NCI-H82 treated with DMSO at 0.1 percent for 48 hours (cell line): Measurements from ENCODE around the gene IER5.
"Not testable (repeated sequence)": the region's sequence is repeated elsewhere in the genome, so short reads cannot be mapped to it uniquely, and the experiment has no call there.

Experiments
- DNase-seq: peaks from one replicate; lab custom pipeline; 2025; ENCODE audit not compliant: unreplicated experiment; lab: John Stamatoyannopoulos, UW

Gene IER5

DNA sequence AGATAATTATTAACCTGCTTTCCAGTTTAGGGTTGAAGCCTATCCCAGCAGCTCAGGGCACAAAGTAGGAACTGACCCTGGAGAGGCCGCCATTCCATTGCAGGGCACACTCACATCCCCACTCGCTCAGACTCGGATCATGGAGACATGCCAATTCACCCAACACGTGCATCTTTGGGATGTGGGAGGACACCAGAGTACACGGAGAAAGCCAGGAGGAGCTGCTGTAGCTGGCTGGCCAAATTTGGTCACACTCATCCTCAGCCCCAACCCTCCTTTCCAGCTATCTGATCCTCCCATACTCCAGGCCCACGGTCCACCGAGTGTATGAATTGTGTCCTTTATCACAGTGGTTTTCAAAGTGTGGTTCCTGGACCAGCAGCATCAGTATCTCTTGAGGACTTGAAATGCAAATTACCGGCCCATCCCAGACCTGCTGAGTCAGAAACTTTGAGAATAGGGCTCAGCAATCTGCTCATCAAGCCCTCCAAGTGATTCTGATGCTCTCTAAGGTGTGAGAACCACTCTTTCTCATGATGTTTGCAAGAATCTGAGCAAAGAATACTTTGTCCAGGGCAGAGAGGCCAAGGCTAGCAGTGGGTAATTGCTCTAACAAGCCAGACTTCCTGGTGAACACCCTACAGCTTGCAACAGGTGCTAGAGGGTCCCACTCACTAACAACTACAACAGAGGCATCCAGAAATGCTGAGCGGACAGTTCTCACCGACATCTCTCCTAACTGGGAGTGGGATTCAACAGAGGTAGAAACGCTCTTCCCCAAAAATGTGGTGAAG is 26.3 kb downstream of the IER5 start:
- DNase-seq, result no peak

DNA sequence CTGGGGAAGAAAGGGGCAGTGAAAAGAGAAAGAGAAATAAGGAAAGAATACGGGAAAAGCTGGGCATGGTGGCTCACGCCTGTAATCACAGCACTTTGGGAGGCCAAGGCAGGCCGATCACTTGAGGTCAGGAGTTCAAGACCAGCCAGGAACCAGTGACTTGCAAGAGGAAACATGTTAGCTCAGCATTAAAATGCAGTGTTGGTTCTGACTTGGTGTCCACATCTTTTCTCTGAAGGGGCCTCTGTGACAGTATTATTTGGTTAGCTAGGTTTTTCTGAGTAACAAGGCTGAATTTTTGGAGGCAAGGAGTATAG is 26.8 kb downstream of the IER5 start:
- DNase-seq, result no peak

DNA sequence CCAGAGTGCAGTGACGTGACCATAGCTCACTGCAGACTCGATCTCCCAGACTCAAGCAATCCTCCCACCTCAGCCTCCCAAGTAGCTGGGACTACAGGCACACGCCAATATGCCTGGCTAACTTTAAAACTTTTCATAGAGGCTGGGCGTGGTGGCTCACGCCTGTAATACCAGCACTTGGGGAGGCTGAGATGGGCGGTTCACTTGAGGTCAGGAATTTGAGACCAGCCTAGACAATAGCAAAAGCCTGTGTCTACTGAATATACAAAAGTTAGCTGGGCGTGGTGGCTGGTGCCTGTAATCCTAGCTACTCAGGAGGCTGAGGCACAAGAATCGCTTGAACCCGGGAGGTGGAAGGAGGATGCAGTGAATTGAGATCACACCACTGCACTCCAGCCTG is 27.5 kb downstream of the IER5 start:
- DNase-seq, result not testable (repeated sequence)

DNA sequence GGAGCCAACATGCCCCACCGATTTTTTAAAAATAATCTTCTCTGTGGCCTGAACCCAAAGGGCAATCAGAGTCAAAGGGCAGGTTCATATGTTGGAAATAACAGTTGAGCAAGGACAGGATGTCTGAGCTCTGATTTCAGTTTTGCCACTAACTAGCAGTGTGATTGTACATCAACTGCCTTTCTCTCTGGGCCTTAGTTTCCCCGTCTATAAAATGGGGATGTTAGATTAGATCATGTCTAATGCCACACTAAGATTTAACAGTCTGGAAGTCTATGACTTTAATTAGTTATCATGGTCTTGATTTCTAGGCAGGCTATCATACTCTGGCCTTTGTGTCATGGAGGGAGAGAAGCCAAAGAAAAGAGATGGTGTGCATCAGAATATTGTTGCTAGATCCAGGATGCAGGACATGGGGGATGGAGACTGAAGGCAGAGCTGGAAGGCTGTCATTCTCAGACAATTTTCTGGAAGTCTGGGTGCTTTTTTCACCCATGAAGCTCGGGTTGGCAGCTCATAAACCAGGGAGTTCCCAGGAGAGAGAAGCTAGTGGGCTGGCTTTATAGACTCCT is 28.4 kb downstream of the IER5 start:
- no peak for DNase-seq

DNA sequence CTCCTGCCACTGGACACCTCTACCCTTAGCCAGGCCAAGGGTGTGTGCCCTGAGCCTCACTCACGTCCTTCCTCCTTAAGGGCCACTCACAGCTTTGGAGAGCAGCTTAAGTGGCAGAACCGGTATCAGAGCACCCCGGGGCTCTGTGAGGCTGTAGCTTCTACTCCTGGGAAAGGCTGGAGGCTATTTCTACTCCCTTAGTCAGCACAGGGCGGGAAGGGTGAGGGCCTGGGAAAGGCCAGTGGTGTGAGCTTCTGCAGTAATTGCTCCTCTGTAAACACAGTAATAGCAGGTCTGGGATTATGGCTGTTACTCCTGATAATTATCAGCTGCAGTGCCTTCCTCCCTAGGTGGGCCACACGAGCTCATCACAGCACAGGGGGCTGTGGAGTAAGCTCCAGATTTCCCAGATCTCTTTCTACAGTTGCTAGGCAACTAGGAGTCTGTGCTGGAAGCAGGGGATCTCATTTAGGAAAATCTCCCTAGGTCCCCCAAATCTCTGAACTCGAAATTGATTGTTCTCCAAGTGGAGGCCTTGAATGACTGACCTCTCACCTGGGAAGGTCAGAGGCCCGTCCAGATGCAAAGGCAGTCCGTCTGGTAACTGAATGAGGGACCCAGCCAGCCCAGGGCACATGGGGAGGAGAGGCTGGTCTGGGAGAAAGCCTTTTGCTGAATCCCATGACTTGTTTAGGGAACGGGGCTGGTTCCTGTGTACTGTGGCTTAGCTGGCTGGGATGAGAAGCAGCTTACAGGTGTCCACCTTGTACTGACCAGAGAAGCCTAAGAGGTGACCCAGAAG is 29.3 kb downstream of the IER5 start:
- DNase-seq, result no peak

DNA sequence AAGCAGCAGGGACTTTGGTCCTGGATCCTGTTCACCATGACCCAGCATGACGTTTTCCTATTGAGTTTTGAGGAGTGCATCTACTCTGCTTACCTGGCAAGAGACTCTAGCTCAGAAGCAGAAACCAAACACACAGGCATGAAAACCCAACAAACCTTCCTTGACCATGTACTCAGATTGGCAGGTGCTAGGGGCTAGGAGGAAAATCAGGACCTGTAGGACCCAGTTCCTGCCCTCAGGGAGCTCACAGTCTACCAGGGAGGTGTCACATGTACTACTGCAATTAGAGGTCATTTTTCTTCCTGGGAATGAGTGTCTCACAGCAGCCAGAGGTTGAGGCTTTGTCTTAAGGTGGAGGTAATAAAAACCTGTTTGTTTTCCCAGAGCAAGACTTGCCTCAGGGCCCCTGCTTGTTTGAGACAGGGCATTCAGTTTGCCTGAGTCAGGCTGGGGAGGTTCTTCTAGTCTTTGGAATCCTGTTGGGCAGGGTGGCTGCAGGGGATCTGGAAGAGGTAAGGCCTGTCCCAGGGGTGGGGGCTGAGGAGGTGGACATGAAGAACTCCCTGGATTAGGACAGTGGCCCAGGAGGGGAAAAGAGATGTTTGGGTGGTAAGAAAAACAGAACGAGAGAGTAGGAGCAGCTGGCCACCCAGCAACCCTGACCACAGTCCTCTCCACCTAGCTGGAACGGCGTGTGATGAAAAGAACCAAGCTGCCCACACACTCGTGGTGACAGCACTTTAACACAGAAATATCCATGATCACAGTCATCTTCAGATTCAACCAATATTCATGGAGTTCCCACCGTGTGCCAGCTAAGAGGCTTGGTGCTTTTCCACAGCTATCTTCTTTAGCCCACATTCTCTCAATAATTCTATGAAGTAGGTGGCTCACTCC is 30.8 kb downstream of the IER5 start:
- no peak for DNase-seq

DNA sequence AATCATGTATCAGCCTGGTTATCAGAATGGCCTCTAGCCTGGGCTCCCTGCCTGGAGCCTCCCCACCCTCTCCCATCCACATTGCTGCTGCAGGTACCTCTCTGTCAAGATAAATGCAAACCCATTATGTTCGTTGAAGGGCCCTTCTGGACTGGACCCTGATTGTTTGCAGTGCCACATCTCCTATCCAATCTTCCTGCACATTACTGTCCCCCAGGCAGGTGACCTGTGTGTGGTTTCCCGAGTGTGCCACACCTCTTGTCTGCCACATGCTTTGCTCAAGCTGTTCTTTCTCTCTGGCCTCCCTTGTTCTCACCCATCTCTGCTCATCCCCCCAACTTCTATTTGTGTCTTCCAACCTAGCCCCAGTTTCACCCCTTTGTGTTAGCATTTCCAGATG is 32.4 kb downstream of the IER5 start:
- no peak for DNase-seq

DNA sequence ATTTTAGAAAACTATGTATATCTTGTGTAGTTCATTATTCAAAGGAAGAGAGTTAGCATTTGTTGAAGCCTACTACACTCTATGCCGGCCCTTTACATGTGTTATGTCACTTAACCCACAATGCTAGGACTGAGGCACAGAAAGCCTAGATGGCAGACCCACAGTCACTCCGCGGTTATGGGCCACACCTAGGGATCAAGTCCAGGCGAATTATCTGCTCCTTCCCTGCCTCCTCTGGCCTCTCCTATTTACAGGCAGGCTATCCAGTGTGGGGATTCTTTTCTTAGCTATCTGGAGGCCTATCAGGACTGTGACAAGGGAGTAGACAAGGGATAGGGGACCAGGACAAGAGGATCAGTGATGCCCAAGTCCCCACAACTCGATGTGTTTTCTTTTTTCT is 33.0 kb downstream of the IER5 start:
- no peak for DNase-seq

DNA sequence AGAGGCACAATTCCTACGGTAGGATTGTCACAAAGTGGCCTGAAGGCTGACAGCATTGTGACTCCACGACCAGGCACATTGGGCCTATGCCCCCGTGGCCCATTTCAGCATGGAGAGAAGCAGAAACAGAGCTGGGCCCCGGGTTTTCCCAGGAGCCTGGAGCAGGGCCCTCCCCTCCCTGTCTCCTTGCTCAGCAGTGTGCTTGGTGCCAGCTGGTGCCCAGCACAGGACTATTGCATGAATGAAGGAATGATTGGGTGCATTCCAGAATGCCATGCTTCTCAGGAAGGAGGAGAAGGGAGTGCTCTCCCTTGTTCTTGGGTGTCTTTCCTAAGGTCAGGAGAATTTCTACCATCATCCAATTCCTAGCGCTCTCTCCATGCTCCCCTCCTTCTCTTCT is 33.7 kb downstream of the IER5 start:
- DNase-seq, result no peak

DNA sequence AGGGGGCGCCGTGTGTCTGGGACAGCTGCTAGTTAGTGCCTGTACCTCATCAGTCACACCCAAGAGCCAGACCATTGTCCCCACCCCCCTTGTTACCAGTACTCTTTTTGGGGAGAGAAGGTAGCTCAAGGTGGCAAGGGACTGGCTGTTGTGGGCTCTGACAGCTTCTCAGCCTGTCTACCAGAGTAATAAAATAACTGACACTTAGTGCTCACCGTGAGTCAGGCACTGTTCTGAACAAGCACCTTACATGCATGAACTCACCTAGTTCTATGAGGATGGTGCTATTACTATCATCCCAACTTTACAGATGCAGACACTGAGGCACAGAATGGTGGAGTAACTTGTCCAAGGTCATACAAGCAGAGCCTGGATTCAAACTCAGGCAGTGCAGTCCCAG is 34.7 kb downstream of the IER5 start:
- DNase-seq, result no peak

DNA sequence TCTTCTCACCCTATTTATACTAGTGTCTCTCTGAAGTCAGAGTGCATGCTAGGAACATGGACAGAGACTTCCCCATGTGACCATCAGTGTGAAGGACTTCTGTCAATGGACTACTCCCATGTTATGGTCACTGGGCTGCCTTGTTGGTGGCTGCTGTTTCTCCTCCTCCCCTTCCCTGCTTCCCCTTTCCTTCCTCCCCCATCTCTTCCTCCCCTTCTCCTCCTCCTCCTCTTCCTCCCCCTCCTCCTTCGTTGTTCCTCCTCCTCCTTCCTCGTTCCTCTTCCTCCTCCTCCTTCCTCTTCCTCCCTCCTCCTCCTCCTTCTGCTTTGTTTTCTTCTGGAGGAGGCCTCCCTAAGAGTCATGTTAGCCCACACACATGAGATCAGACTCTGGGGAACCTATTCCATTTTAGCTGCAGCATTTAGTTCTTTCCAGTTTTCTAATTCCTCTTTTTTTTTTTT is 35.8 kb downstream of the IER5 start:
- no peak for DNase-seq

DNA sequence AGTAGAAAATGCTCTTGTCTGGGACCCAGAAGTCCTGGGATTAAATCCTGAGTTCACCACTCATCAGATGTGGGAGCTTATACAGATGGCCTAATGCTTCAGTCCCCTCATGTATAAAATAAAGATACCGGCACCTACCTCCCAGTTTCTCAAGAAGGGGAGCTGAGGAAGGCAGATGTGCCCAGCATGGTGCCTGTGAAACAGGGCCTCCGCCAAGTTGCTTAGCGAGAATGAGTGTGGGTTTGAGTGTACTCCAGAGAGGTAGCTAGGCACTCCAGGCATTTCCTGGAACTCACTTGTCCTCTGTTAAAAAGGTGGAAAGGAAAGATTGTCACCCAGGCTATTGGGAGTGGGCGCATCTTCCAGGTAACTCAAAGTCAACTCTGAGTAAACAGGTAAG is 37.8 kb downstream of the IER5 start:
- no peak for DNase-seq

DNA sequence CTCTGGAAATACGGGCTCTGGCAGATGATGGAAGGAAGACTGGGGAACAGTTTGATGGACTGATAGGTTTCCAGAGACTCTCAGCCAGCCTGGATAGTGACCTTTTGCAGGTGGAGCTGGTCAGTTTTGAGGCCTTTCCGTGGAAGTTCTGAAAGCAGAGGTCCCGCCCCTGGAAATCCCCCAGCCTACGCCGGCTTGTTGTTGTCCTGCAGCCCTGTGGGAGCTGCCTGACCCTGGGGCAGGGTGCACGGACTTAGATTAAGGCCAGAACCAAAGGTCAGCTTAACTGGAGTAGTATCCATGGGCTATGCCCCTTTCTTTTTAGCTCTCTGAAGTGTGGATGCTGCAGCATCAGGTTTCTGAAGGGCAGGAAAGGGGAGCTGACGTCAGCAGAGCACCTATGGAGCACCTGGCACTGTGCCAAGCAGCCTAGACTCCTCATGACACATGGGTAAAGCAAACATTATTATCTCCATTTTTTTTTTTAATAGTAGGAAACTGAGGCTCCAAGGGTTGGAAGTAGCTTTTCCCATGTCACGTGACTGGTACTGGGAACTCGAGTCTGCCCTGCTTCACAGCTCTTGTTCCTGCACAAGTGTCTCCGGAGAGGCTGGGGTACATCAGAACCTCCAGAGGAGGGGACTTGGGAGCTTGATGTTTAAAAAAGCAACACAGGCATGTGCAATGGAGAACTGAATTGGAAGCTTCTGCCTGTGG is 38.5 kb downstream of the IER5 start:
- DNase-seq, result no peak

DNA sequence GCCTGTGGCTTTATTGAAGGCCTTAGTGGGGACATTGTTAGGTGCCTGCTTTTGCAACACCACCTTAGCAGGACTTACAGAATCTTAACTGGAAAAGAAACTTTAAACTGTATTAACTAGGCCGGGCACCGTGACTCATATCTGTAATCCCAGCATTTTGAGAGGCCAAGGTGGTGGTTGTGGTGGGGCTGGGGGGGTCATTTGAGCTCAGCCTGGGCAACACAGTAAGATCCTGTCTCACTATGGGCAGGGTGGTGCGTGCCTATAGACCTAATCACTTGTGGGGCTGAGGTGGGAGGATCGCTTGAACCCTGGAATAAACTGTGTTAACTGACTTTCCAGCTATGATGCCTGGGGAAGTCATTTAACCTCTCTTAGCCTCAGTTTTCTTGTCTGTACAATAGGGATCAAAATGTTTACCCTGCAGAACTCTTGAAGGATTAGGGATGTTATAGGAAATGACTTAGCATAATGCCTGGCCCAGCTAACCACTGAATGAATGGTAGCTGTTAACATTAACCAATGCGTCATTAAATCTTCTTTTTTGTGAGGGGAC is 39.5 kb downstream of the IER5 start:
- DNase-seq, result no peak

DNA sequence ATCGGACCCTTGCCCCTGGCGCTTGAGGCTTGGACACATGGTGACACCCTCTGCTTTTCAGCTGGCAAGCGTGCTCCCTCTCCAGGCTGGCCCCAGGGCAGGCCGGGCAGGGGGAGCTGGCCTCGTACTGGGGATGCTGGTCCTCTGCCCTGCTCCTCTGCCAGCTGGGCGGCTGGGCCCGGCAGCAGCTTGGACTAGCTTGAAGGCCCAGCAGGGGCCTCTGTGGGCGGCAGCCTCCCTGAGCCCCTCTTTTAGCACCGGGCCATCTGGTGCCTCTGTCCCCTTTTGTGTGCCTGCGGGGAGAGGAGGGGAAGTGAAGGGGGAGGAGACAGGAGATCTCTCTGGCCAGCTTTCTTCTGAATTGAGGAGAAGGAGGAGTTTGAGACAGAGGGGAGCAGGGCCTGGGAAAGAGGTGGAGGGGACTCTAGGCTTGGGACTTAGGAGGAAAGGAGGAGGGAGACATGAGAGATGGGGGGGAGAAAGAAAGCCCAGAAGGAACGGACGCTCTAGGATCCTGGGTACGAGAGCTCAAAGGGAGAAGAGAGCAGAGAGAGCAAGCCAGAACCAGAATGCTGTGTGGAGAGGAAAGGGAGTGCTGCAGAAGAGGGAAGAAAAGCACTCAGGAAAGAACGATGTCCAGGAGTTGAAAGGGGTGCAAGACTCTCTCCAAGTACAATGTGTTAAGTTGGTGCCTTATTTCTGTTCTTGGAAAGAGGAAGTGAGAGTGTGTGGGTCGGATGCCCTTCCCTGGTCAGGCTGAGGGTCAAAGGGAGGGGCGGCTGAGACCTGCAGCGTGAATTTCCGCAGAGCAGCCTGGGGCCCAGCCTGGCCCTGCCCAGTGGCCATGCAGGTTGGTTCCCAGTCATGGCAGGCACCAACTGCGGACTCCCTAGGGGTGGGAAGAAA is 40.3 kb downstream of the IER5 start:
- peak; percentile 85 for DNase-seq

DNA sequence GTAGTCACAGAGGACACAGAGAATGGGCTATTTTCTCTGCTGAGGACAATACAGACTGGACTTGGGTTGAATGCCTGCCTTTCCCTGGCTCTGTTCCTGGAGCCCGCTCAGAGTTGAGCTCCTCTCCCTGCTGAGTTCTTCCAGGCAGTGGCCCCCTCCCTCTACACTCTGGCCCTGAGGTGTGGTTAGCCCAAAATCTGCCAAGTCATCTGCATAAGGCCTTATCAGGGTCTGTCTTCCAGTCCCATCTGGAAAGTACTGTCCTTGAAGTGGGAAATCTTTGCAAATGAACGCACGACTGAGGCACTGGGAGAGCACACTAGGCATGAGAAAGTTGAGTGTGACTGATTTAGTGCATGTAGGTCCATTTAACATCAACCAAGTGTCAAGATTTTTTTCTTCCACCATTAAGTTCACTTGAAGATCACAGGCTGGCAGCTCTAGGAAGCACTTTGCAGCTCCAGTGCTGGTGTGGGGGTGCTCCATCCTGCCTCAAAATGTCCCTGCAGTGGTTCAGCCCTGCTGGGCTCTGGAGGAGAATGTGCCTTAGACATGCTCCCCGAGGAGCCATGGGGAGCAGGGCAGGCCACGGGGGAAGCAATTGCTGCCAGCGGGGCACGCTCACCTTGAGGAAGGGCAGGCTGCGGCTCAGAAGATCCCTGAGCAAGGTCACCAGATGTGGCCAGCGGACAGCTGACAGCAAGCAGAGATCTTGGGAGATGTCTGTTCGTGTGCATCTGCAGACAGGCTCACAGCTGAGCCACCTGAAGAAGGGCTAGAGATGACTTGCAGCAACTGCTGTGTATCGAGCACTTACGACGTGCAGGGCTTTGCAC is 41.5 kb downstream of the IER5 start:
- DNase-seq, result no peak

DNA sequence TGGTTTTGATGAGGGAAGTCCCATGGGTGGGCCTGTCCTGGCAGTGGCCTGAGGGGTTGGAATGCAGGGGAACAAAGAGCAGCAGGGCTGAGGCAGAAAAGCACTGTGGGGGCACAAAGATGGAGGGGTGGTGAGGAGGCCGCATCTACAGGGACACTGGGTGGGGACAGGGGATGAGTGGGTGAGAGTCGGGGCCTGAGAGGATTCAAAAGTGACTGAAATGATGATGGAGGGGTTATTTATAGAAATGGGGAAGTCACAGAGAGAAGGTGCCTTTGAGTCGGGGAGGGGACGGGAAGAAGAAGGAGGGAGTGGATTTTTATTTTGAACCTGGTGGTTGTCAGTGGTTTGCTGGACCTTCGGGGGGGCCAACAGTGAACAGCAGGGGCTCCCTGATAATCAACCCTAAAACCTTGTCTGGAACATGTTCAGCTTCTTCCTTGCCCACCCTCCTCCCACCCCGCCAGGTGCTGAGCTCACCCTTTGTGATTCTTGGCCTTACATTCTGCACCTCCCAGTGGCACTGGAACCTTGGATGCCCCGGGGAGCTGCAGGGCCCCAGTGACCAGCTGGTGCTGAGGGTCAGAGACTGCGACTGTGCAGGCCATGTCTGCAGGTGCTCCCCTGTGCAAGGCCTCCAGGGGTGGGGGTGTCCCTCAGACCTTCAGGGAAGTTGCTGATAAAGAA is 42.9 kb downstream of the IER5 start:
- DNase-seq, result no peak

DNA sequence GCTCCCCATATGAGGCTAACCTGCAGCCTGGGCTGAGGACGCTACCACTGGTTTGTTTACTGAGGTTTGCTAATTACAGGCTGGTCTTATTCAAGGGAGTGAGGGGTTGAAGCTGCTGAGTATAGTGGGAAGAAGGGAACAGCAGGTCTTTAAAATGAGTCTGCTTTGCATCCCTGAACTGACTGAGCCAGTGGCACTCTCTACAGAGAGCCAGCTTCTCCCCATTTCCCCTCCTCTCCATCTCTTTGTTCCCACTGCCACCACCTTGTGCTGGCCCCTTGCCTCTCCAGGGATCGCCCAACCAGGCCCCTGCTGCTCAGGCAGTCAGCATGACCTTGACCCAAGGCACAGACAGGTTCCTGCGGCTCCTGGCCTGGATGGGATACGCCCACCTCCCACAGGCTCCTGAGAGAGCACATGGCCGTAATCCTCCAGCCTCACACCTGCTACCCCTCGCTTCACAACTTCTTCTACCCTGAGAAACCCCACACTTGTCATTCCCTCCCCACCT is 45.0 kb downstream of the IER5 start:
- peak; percentile 24 for DNase-seq
